Gastroesophageal sphincter (tissue), 4 donors: ENCODE data around the gene MAPK8IP2. TPM values are rescaled to one million over a fixed set of nuclear protein-coding genes. Genes with fewer than 3 reads are reported as not detected.

Experiments used
- ATAC-seq: fragments of 150-250 bp; one replicate; pipeline ENCODE4 v1.9.1; 2016; ENCODE audit warnings: mild to moderate bottlenecking, moderate library complexity
- H3K27ac ChIP-seq, 4 donors: fragments of 200-600 bp; sonication (generic) in 3 of 4; 1 replicate in 3 of 4; 2 replicates in 1 of 4; pipeline ENCODE4 v1.5.1; 2016 to 2019
- H3K27me3 ChIP-seq: fragments of 200-600 bp; sonication (generic); one replicate; pipeline ENCODE4 v1.5.1; 2019
- H3K36me3 ChIP-seq, 2 donors: fragments of 200-600 bp; sonication (generic); one replicate each; pipeline ENCODE4 v1.5.1; 2019; ENCODE audit warnings: control low read depth in 1 of 2
- H3K4me1 ChIP-seq, 3 donors: fragments of 200-600 bp; sonication (generic); 1 replicate in 2 of 3; 2 replicates in 1 of 3; pipeline ENCODE4 v1.5.1; 2016 to 2019; ENCODE audit warnings: control low read depth in 2 of 3
- H3K4me3 ChIP-seq, 2 donors: fragments of 200-600 bp; sonication (generic); one replicate each; pipeline ENCODE4 v1.5.1; 2019; ENCODE audit warnings: mild to moderate bottlenecking in 1 of 2, moderate library complexity in 1 of 2
- H3K9me3 ChIP-seq, 3 donors: fragments of 200-600 bp; sonication (generic); one replicate each; pipeline ENCODE4 v1.5.1; 2017 to 2019; ENCODE audit warnings: control low read depth in 2 of 3
- EP300 ChIP-seq: sonication (generic); formaldehyde crosslinking; IDR thresholded peaks from one replicate; pipeline ENCODE4 v1.6.1; 2017; ENCODE audit warnings: antibody characterized with exemption, mild to moderate bottlenecking
- POLR2A ChIP-seq, 2 donors: fragments of 450-650 bp; IDR thresholded peaks; one replicate each; pipeline ENCODE4 v1.6.1; 2017; ENCODE audit warnings: antibody characterized with exemption in 2 of 2, mild to moderate bottlenecking in 2 of 2, moderate library complexity in 1 of 2
- POLR2AphosphoS5 ChIP-seq: sonication (generic); formaldehyde crosslinking; IDR thresholded peaks from one replicate; pipeline ENCODE4 v1.6.1; 2017; ENCODE audit warnings: antibody characterized with exemption
- WGBS, 2 donors: methylation state at CpG; one replicate each; pipeline ENCODE4 v1.1.5; 2018; ENCODE audit warnings: low coverage in 1 of 2; 5-methylcytosine and 5-hydroxymethylcytosine counted together
- total RNA-seq, 4 donors: library from RNA; depleted of rRNA; stranded (reverse); fragments of >200 nt; gene quantifications; one replicate each; pipeline ENCODE4 v1.1.0, GENCODE V29; 2016
- TF ChIP-seq, protein P1 (sequence below), 4 experiments: fragments of 200-600 bp in 2 of 4; fragments of 450-650 bp in 2 of 4; sonication (generic) in 1 of 4; IDR thresholded peaks; one replicate each; pipeline ENCODE4 v1.5.1; 2017 to 2019; ENCODE audit warnings: antibody characterized with exemption in 4 of 4, mild to moderate bottlenecking in 2 of 4, moderate library complexity in 2 of 4

Gene MAPK8IP2
- total RNA-seq, 4 donors from 2014 or later = 0.93 to 3.7 (median 2.3) TPM

DNA sequence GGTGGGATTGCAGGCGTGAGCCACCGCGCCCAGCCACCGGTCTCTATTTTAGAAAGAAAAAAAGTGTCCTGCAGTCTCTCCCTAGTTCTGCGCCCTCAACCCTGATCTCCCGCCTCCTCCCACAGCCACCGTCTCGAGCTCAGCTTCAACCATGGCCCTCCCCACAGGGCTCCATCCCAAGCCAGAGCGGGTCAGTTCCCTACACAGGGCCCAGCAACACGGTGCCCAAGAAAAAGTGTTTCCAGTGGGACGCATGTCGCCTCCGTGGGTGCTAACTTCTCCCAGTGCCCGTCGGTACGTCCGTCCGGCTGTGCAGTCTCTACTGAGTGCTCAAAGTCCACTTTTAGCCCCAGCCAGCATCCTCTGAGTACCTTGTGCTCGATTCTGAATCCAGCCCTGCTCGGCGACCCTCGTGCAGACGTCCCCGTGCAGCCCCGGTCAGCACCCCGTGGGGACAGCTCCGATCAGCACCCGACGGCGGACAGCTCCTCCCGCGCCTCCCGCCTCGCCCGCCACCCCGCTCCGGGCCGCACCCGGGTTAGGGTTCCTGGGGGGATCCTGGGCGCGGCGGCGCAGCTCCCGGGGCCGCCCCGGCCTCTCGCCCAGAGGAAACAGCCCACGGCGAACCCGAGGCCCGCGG, 657 bp upstream of the MAPK8IP2 start:
- Histone ChIP-seq H3K27ac (no peak overlapping the region), H3K27me3 (peaks cover 74% of the 10 kb centered on the region), H3K9me3 (no peaks in the 10 kb centered on the region), H3K4me3 (peak overlapping the region; percentile 16 to 57), H3K36me3 (peaks cover 0 to 7% of the 10 kb centered on the region in 2 donors), H3K4me1 (peaks cover 0 to 26% (median 3%) of the 10 kb centered on the region in 3 donors)
- peak; percentile 72 for ATAC-seq
- WGBS, 2 donors = 20% methylated on average over 14 of the region's 52 CpGs; no CpG with 5 or more reads in 1 of the 2 donors
- TF ChIP-seq POLR2A (IDR thresholded peaks at IDR 0.05) (no peak), POLR2AphosphoS5 (no peak), EP300 (no peak)
- TF ChIP-seq, protein P1, sequence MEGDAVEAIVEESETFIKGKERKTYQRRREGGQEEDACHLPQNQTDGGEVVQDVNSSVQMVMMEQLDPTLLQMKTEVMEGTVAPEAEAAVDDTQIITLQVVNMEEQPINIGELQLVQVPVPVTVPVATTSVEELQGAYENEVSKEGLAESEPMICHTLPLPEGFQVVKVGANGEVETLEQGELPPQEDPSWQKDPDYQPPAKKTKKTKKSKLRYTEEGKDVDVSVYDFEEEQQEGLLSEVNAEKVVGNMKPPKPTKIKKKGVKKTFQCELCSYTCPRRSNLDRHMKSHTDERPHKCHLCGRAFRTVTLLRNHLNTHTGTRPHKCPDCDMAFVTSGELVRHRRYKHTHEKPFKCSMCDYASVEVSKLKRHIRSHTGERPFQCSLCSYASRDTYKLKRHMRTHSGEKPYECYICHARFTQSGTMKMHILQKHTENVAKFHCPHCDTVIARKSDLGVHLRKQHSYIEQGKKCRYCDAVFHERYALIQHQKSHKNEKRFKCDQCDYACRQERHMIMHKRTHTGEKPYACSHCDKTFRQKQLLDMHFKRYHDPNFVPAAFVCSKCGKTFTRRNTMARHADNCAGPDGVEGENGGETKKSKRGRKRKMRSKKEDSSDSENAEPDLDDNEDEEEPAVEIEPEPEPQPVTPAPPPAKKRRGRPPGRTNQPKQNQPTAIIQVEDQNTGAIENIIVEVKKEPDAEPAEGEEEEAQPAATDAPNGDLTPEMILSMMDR (IDR thresholded peaks at IDR 0.05) = no peak

DNA sequence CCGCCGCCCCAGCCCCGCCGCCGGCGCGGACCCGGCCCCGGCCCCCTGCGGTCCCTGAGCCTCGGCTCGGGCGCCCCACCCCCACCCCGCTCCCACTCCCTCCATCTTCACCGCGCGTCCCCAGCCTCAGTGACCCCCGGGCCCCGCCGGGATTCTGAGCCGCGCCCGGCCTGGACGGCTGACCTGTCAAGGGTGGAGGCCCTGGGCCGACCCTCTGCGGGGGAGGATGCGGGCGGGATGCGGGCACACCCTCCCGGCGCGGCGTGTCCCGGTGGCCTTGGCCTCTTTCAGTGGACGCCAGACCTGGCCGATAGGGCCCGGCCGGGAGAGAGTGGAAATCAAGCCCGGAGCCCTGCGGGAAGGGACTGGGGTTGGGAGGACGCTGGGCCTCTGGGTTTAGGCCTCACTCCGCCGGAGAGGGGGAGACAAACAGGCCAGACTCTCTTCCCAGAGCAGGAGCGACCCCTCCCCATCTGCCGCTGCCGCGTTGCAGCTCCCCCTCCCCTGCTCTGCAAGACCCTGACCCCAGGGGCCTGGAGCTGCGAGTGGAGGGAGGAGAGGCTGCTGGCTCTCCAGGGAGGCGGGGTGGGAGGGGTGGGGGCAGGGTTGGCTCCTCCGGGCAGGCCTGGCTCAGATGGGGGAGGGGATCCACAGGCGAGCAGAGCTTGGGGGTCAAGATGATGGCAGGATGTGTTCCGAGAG, 525 bp downstream of the MAPK8IP2 start:
- Histone ChIP-seq H3K36me3 (peaks cover 0 to 13% of the 10 kb centered on the region in 2 donors), H3K4me3 (peak overlapping the region in 1 of 2 donors; percentile 57), H3K9me3 (no peaks in the 10 kb centered on the region), H3K27me3 (peaks cover 86% of the 10 kb centered on the region), H3K27ac (no peak overlapping the region), H3K4me1 (peaks cover 0 to 26% (median 3%) of the 10 kb centered on the region in 3 donors)
- TF ChIP-seq POLR2A (IDR thresholded peaks at IDR 0.05) (no peak), POLR2AphosphoS5 (no peak), EP300 (no peak)
- TF ChIP-seq, protein P1 (IDR thresholded peaks at IDR 0.05) = no peak
- WGBS, 2 donors = no CpG with 5 or more reads among the region's 52 CpGs
- ATAC-seq = peak; percentile 32

DNA sequence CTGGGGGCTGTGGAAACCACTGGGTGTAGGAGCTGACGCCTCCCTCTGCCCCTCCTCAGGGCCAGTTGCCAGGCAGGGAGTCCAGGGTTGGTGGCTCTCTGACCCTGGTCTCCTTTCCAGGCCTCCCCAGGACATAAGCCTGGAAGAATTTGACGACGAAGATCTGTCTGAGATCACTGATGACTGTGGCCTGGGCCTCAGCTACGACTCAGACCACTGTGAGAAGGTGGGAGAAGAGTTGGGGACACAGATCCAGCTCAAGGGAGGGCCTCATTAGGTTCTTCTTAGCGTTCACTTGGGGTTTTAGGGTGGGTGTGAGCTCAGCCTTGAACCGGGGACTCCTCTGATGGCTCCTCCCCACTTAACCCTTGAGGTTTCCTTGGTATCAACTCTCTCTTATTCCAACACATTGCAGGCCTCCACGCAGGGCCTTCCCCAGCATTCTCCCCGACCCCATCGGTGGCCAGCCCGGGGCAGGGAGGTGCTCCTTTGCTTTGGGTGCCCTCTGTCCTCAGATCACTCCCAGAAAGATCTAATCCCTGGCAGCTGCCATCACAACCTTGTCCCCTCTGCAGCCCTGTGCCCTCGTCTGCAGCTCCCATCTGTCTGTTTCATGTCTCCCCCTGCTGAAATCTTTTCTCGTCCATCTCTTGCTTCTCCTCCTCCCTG, 1.2 kb downstream of the MAPK8IP2 start:
- TF ChIP-seq POLR2A (IDR thresholded peaks at IDR 0.05) (no peak), POLR2AphosphoS5 (no peak), EP300 (no peak)
- TF ChIP-seq, protein P1 (IDR thresholded peaks at IDR 0.05) = no peak
- no peaks in the 10 kb centered on the region for H3K9me3 ChIP-seq
- H3K4me1 ChIP-seq = peaks cover 0 to 26% (median 3%) of the 10 kb centered on the region in 3 donors
- H3K27me3 ChIP-seq = peaks cover 93% of the 10 kb centered on the region
- peaks cover 0 to 13% of the 10 kb centered on the region in 2 donors for H3K36me3 ChIP-seq
- 46 to 55% methylated on average over 6 to 7 of the region's 12 CpGs for WGBS, 2 donors
- peak overlapping the region in 1 of 2 donors; percentile 57 for H3K4me3 ChIP-seq
- ATAC-seq = no peak
- no peak overlapping the region for H3K27ac ChIP-seq

DNA sequence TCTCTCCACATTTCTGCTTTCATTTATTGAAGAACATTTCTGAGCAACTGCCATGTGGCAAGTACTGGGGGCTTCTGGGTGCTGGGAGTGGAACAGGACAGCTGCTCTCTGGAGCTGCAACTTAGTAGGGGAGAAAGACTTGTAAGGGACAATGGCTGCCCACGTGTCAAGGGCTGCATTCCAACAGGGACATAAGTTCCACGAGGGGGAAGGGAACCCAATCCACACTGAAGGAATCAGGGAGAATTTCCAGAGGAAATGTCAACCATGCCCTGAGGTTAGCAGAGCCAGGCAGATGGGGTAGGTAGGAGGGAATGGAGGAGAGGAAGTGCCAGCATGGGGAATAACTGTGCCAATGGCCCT, 1.7 kb downstream of the MAPK8IP2 start:
- Histone ChIP-seq H3K36me3 (peaks cover 0 to 8% of the 10 kb centered on the region in 2 donors), H3K27me3 (peaks cover 98% of the 10 kb centered on the region), H3K4me1 (peaks cover 0 to 26% (median 3%) of the 10 kb centered on the region in 3 donors), H3K4me3 (no peak overlapping the region), H3K27ac (no peak overlapping the region), H3K9me3 (no peaks in the 10 kb centered on the region)
- 71% methylated on average over 1 of the region's 2 CpGs; no CpG with 5 or more reads in 1 of the 2 donors for WGBS, 2 donors
- no peak for ATAC-seq
- TF ChIP-seq POLR2A (IDR thresholded peaks at IDR 0.05) = no peak
- TF ChIP-seq POLR2AphosphoS5 = no peak
- TF ChIP-seq EP300 = no peak
- TF ChIP-seq, protein P1 (IDR thresholded peaks at IDR 0.05) = no peak
